OCI-LY3 (cell line): ENCODE results near the gene NR3C1.

Experiments
- H2AFZ ChIP-seq: fragments of 200-600, 300-600 bp; shearing (Covaris generic); 2 replicates; pipeline ENCODE4 v1.6.0; 2014; ENCODE audit warnings: antibody characterized with exemption, low read depth, low read length
- H3K27ac ChIP-seq: fragments of 200-600, 300-600 bp; sonication (generic); 2 replicates; pipeline ENCODE4 v1.5.1; 2014; ENCODE audit warnings: mild to moderate bottlenecking, low read length, moderate library complexity, mixed read lengths
- H3K27me3 ChIP-seq: fragments of 200-600, 300-600 bp; sonication (generic); 2 replicates; pipeline ENCODE4 v1.6.1; 2014; ENCODE audit warnings: low read depth, low read length, mixed read lengths
- H3K36me3 ChIP-seq: fragments of 200-600, 300-600 bp; sonication (generic); replicated peaks from 2 replicates; pipeline ENCODE3; 2014; ENCODE audit warnings: low read depth, low read length, mixed read lengths
- H3K4me1 ChIP-seq: fragments of 300-600, 200-600 bp; sonication (generic); 2 replicates; pipeline ENCODE4 v1.6.1; 2014; ENCODE audit warnings: low read length, mixed read lengths
- H3K4me2 ChIP-seq: fragments of 200-600, 300-600 bp; sonication (generic); 2 replicates; pipeline ENCODE4 v1.6.1; 2014; ENCODE audit warnings: low read length, mixed read lengths
- H3K4me3 ChIP-seq: fragments of 300-600, 200-600 bp; sonication (generic); 2 replicates; pipeline ENCODE4 v1.5.1; 2014; ENCODE audit warnings: antibody characterized with exemption, mild to moderate bottlenecking, low read length, moderate library complexity
- H3K79me2 ChIP-seq: fragments of 300-600, 200-600 bp; shearing (Covaris generic); 2 replicates; pipeline ENCODE4 v1.6.1; 2014; ENCODE audit warnings: mild to moderate bottlenecking, low read length, mixed read lengths
- H3K9ac ChIP-seq: fragments of 300-600, 200-600 bp; shearing (Covaris generic); 2 replicates; pipeline ENCODE4 v1.6.0; 2014; ENCODE audit warnings: mild to moderate bottlenecking, low read length, moderate library complexity
- H3K9me3 ChIP-seq: fragments of 200-600, 300-600 bp; shearing (Covaris generic); 2 replicates; pipeline ENCODE4 v1.6.1; 2014; ENCODE audit warnings: low read length, mixed read lengths; ENCODE audit not compliant: insufficient read depth
- H4K20me1 ChIP-seq: fragments of 200-600, 300-600 bp; sonication (generic); 2 replicates; pipeline ENCODE4 v1.6.1; 2016; ENCODE audit warnings: low read length, mixed read lengths; ENCODE audit not compliant: insufficient read depth
- EZH2phosphoT487 ChIP-seq: fragments of 200-600 bp; shearing (Covaris generic); IDR thresholded peaks from 2 replicates; pipeline ENCODE4 v1.6.1; 2018; ENCODE audit warnings: antibody characterized with exemption, mixed run types, low read depth
- TF ChIP-seq, protein P1 (sequence below): fragments of 200-600, 300-600 bp; sonication (generic); IDR thresholded peaks from 2 replicates; pipeline ENCODE4 v1.5.1; 2014; ENCODE audit warnings: antibody characterized with exemption, low read length, low read depth

The NR3C1 gene

GRCh38 chr5:143254819-143255218, 148.7 kb downstream of the NR3C1 start:
- H3K9me3 ChIP-seq, result no peaks in the 10 kb centered on the region
- TF ChIP-seq EZH2phosphoT487, result no peak
- TF ChIP-seq, protein P1, sequence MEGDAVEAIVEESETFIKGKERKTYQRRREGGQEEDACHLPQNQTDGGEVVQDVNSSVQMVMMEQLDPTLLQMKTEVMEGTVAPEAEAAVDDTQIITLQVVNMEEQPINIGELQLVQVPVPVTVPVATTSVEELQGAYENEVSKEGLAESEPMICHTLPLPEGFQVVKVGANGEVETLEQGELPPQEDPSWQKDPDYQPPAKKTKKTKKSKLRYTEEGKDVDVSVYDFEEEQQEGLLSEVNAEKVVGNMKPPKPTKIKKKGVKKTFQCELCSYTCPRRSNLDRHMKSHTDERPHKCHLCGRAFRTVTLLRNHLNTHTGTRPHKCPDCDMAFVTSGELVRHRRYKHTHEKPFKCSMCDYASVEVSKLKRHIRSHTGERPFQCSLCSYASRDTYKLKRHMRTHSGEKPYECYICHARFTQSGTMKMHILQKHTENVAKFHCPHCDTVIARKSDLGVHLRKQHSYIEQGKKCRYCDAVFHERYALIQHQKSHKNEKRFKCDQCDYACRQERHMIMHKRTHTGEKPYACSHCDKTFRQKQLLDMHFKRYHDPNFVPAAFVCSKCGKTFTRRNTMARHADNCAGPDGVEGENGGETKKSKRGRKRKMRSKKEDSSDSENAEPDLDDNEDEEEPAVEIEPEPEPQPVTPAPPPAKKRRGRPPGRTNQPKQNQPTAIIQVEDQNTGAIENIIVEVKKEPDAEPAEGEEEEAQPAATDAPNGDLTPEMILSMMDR, result no peak
- no peak overlapping the region for H2AFZ ChIP-seq
- no peak overlapping the region for H3K4me3 ChIP-seq
- no peaks in the 10 kb centered on the region for H4K20me1 ChIP-seq
- H3K4me2 ChIP-seq, result no peak overlapping the region
- H3K9ac ChIP-seq, result no peak overlapping the region
- peaks cover 32% of the 10 kb centered on the region for H3K4me1 ChIP-seq
- H3K27me3 ChIP-seq, result no peaks in the 10 kb centered on the region
- no peaks in the 10 kb centered on the region for H3K79me2 ChIP-seq
- no peaks in the 10 kb centered on the region for H3K36me3 ChIP-seq
- no peak overlapping the region for H3K27ac ChIP-seq

GRCh38 chr5:143251946-143252345, 151.5 kb downstream of the NR3C1 start:
- Histone ChIP-seq H3K79me2 (no peaks in the 10 kb centered on the region), H3K9me3 (no peaks in the 10 kb centered on the region), H3K4me2 (peak overlapping the region; percentile 78), H3K27me3 (no peaks in the 10 kb centered on the region), H3K36me3 (no peaks in the 10 kb centered on the region), H4K20me1 (no peaks in the 10 kb centered on the region), H3K9ac (peak overlapping the region; percentile 31; the same call in 1 of the 2 replicates), H3K4me1 (peaks cover 32% of the 10 kb centered on the region), H3K27ac (peak overlapping the region; percentile 58), H2AFZ (no peak overlapping the region), H3K4me3 (peak overlapping the region; percentile 53)
- no peak for TF ChIP-seq EZH2phosphoT487
- TF ChIP-seq, protein P1, result no peak

DNA sequence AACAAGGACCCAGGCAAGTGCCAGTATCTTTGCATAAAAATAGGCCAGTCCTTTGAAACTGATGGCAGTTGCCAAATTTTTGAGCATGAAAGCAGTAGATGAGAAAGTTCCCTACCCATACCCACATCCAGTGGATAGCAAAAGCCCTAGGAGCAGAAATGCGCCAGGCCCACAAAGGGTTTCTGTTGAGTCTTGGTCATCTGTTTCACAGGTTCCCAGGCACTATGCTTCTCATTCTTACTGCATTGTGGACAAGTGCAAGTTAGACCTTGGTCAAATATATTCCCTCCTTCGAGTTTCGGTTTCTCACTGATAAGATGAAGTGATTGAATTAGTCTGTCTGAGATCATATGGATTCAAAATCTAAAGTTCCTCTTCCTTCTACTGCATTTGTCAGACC, 152.3 kb downstream of the NR3C1 start:
- Histone ChIP-seq H4K20me1 (no peaks in the 10 kb centered on the region), H3K4me3 (no peak overlapping the region), H3K36me3 (no peaks in the 10 kb centered on the region), H2AFZ (no peak overlapping the region), H3K4me2 (peak overlapping the region; percentile 78; the same call in 1 of the 2 replicates), H3K4me1 (peaks cover 32% of the 10 kb centered on the region), H3K27me3 (no peaks in the 10 kb centered on the region), H3K9me3 (no peaks in the 10 kb centered on the region), H3K27ac (peak overlapping the region; percentile 58), H3K9ac (peak overlapping the region; percentile 14; the same call in 1 of the 2 replicates), H3K79me2 (no peaks in the 10 kb centered on the region)
- TF ChIP-seq EZH2phosphoT487, result no peak
- TF ChIP-seq, protein P1, result no peak

GRCh38 chr5:143249851-143250250, 153.6 kb downstream of the NR3C1 start:
- Histone ChIP-seq H4K20me1 (no peaks in the 10 kb centered on the region), H3K79me2 (no peaks in the 10 kb centered on the region), H3K4me3 (no peak overlapping the region), H3K4me2 (no peak overlapping the region), H2AFZ (no peak overlapping the region), H3K36me3 (no peaks in the 10 kb centered on the region), H3K27ac (no peak overlapping the region), H3K27me3 (no peaks in the 10 kb centered on the region), H3K4me1 (peaks cover 32% of the 10 kb centered on the region), H3K9ac (no peak overlapping the region), H3K9me3 (no peaks in the 10 kb centered on the region)
- TF ChIP-seq, protein P1, result no peak
- TF ChIP-seq EZH2phosphoT487, result no peak
